ENCODE measurements around the gene KAT7. TPM values are rescaled to one million over a fixed set of nuclear protein-coding genes. Genes with fewer than 3 reads are reported as not detected.

The KAT7 gene
- total and polyA plus RNA-seq, 2 experiments from 2014 or later: 20.9 to 27.5 TPM

DNA sequence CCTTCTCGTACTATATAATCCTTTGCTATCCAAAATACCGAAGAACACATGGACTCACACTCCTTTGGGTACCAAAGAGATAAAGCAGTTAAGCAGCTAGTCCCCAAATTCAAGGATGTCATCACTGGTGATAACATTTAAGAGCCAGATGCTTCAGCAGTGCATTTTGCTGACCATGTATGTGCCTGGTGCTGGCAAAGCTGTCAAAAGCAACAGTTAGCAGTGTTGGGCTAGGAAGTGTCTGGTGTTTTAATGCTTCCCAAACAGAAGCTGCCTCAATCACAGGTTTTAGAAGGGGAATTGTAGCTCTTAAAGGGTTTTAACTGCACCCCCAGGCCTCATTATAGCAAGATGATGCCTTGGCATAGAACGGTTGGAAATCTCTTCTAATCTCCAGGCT, 29.3 kb upstream of the KAT7 start:
- Histone ChIP-seq H2AFZ (no peak overlapping the region), H3K9me3 (ENCODE audit: low read depth) (no peaks in the 10 kb centered on the region), H3K79me2 (ENCODE audit: insufficient read depth) (no peaks in the 10 kb centered on the region), H3K9ac (no peak overlapping the region), H3K4me3 (no peak overlapping the region), H4K20me1 (ENCODE audit: insufficient read depth) (no peaks in the 10 kb centered on the region), H3F3A (ENCODE audit: insufficient read depth) (0 out of 2 replicates have a peak, but pooled peaks cover 8% of the 10 kb centered on the region), H3K4me1 (ENCODE audit: insufficient read depth) (no peaks in the 10 kb centered on the region), H3K27me3 (replicated peaks; ENCODE audit: insufficient read depth) (no peaks in the 10 kb centered on the region), H3K27ac (no peak overlapping the region), H3K4me2 (ENCODE audit: unreplicated experiment) (no peak overlapping the region), H3K36me3 (ENCODE audit: low read depth) (no peaks in the 10 kb centered on the region), H3K9me2 (ENCODE audit: insufficient read depth) (no peaks in the 10 kb centered on the region)
- in situ Hi-C loops (cut with MboI): no loop called here
- WGBS, 2 experiments (ENCODE audit: low coverage in 1 of 2, low lambda C conversion rate in 2 of 2, missing lambda C conversion rate in 2 of 2): 58 to 61% methylated on average over 3 of the region's 3 CpGs
- no peak for DNase-seq
- no peak for TF ChIP-seq EZH2 (IDR thresholded peaks at IDR 0.05; ENCODE audit: insufficient read depth, poor library complexity, severe bottlenecking)

DNA sequence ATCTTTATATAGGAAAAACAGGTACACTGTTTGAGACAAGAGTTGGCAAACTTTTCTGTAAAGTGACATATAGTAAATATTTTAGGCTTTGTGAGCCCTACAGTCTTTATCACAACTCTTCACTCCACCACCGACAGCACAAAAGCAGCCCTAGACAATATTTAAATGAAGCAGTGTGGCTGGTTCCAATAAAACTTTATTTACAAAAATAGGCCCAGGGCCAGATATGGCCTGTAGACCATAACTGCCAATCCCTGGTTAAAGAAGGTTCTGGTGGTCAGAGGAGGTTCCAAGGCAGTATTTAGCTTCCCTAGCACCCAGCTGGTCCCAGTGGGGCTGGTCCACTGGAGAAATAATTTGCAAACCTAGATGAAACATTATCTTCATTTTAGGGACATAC, 28.2 kb upstream of the KAT7 start:
- no peak overlapping the region for H3K4me2 ChIP-seq (ENCODE audit: unreplicated experiment)
- 0 out of 2 replicates have a peak, but pooled peaks cover 2% of the 10 kb centered on the region for H3K27me3 ChIP-seq (replicated peaks; ENCODE audit: insufficient read depth)
- no peak for TF ChIP-seq EZH2 (IDR thresholded peaks at IDR 0.05; ENCODE audit: insufficient read depth, poor library complexity, severe bottlenecking)
- no peak for TF ChIP-seq EZH2phosphoT487 (IDR thresholded peaks at IDR 0.05; ENCODE audit: insufficient read depth, low read depth)
- no peak overlapping the region for H3K4me3 ChIP-seq
- 0 out of 2 replicates have a peak, but pooled peaks cover 11% of the 10 kb centered on the region for H3F3A ChIP-seq (ENCODE audit: insufficient read depth)
- H3K4me1 ChIP-seq (ENCODE audit: insufficient read depth): no peaks in the 10 kb centered on the region
- no peaks in the 10 kb centered on the region for H3K36me3 ChIP-seq (ENCODE audit: low read depth)
- no peak overlapping the region for H2AFZ ChIP-seq
- H4K20me1 ChIP-seq (ENCODE audit: insufficient read depth): no peaks in the 10 kb centered on the region
- H3K9me2 ChIP-seq (ENCODE audit: insufficient read depth): no peaks in the 10 kb centered on the region
- 77 to 83% methylated on average over 1 of the region's 1 CpG for WGBS, 2 experiments (ENCODE audit: low coverage in 1 of 2, low lambda C conversion rate in 2 of 2, missing lambda C conversion rate in 2 of 2)
- H3K27ac ChIP-seq: no peak overlapping the region
- H3K9me3 ChIP-seq (ENCODE audit: low read depth): no peaks in the 10 kb centered on the region
- H3K9ac ChIP-seq: no peak overlapping the region
- no peak for DNase-seq
- in situ Hi-C loops (cut with MboI): no loop called here
- H3K79me2 ChIP-seq (ENCODE audit: insufficient read depth): no peaks in the 10 kb centered on the region

DNA sequence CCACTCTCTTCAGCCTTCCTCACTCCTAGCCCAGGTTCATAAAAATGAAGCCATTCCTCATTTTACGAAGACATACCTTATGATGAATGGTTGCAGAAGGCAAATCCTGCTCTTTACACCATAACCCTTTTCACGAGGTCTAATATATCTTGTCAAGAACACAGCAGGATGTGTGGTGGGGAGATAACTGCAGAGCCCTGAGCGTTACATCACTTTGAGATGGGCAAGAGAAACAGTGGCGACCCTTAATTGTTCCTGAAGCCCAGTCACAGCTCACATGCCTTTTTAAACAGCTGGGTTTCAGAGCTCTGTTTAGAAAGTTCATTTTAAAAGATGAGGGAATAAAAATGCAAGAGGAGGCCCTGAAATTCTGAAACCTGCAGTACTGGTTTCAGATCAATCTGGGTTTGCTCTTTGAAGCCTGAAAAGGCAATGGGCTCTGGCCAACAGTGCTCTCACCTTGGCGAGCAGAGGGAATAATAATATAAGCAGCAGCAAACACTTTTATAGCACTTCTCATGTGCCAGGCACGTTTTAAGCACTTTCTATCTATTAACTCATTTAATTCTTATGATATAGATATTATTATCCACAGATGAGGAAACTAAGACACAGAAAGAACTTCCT, 27.4 kb upstream of the KAT7 start:
- Histone ChIP-seq H2AFZ (no peak overlapping the region), H3K79me2 (ENCODE audit: insufficient read depth) (no peaks in the 10 kb centered on the region), H3K9me3 (ENCODE audit: low read depth) (no peaks in the 10 kb centered on the region), H3K4me3 (no peak overlapping the region), H3K36me3 (ENCODE audit: low read depth) (no peaks in the 10 kb centered on the region), H3K27me3 (replicated peaks; ENCODE audit: insufficient read depth) (0 out of 2 replicates have a peak, but pooled peaks cover 3% of the 10 kb centered on the region), H3K4me1 (ENCODE audit: insufficient read depth) (no peaks in the 10 kb centered on the region), H3K27ac (no peak overlapping the region), H3K4me2 (ENCODE audit: unreplicated experiment) (no peak overlapping the region), H3F3A (ENCODE audit: insufficient read depth) (0 out of 2 replicates have a peak, but pooled peaks cover 11% of the 10 kb centered on the region), H3K9me2 (ENCODE audit: insufficient read depth) (no peaks in the 10 kb centered on the region), H3K9ac (no peak overlapping the region), H4K20me1 (ENCODE audit: insufficient read depth) (no peaks in the 10 kb centered on the region)
- DNase-seq: no peak
- TF ChIP-seq EZH2 (IDR thresholded peaks at IDR 0.05; ENCODE audit: insufficient read depth, poor library complexity, severe bottlenecking) (no peak), EZH2phosphoT487 (IDR thresholded peaks at IDR 0.05; ENCODE audit: insufficient read depth, low read depth) (no peak)
- WGBS, 2 experiments (ENCODE audit: low coverage in 1 of 2, low lambda C conversion rate in 2 of 2, missing lambda C conversion rate in 2 of 2): 56 to 57% methylated on average over 6 of the region's 6 CpGs
- in situ Hi-C loops (cut with MboI): no loop called here

- Histone ChIP-seq H2AFZ (no peak overlapping the region), H4K20me1 (ENCODE audit: insufficient read depth) (no peaks in the 10 kb centered on the region), H3K27ac (no peak overlapping the region), H3K9ac (no peak overlapping the region), H3K79me2 (ENCODE audit: insufficient read depth) (no peaks in the 10 kb centered on the region), H3K27me3 (replicated peaks; ENCODE audit: insufficient read depth) (0 out of 2 replicates have a peak, but pooled peaks cover 3% of the 10 kb centered on the region), H3K4me1 (ENCODE audit: insufficient read depth) (no peaks in the 10 kb centered on the region), H3K4me3 (no peak overlapping the region), H3K4me2 (ENCODE audit: unreplicated experiment) (peak overlapping the region; percentile 87), H3F3A (ENCODE audit: insufficient read depth) (0 out of 2 replicates have a peak, but pooled peaks cover 11% of the 10 kb centered on the region), H3K36me3 (ENCODE audit: low read depth) (no peaks in the 10 kb centered on the region), H3K9me3 (ENCODE audit: low read depth) (no peaks in the 10 kb centered on the region), H3K9me2 (ENCODE audit: insufficient read depth) (no peaks in the 10 kb centered on the region)
- in situ Hi-C loops (cut with MboI): no loop called here
- TF ChIP-seq EZH2phosphoT487 (IDR thresholded peaks at IDR 0.05; ENCODE audit: insufficient read depth, low read depth): no peak
- no peak for TF ChIP-seq EZH2 (IDR thresholded peaks at IDR 0.05; ENCODE audit: insufficient read depth, poor library complexity, severe bottlenecking)
- DNase-seq: peak; percentile 33
- WGBS, 2 experiments (ENCODE audit: low coverage in 1 of 2, low lambda C conversion rate in 2 of 2, missing lambda C conversion rate in 2 of 2): 37 to 42% methylated on average over 6 of the region's 6 CpGs
Observed at GRCh38 chr17:49762151-49762941, 26.1 kb upstream of the KAT7 start.
